HG03103 (cell line): ENCODE data around the gene ATG9A.

Experiments used
- ATAC-seq: cut with Tn5 transposase; IDR thresholded peaks from one replicate; pipeline ENCODE4 v1.9.1; 2021; ENCODE audit warnings: low read depth; ENCODE audit not compliant: unreplicated experiment

ATG9A gene

DNA sequence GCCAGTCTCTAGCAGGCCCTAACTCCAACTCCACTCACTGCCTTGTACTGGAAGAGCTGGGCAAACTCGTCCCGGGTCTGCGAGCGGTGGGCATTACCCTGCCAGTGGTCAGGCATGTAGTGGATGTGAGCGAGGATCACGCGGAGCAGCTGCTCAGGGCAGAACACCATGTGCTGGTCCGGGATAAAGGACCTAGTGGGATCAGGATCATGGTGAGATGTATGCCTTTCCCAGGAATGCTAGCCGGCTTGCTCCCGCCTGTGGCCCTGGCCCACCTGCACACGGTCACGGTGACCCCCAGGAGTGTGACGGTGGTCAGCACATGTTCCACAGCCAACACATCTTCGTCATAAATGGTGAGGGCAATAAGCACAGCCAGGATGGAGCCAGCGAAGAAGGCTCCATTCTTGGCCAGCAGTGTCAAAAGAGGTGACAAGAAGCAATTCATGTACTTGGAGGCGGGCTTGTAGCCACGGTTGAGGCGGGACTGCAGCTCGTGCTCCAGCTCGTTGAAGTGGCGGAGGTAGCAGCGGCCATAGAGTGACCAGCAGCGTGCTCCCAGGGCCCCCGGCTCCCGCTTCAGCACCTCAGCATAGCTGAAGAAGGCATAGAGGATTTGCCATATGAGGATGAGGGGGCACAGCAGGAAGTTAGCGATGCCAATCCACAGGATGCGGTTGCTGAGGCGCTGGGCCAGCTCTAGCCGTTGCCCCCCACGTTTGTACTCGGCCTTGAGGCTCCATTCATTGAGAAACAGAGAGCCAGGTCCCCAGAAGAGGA lies 5.4 kb downstream of the ATG9A start:
- ATAC-seq: no peak

GRCh38 chr2:219221957-219222518 lies 7.4 kb downstream of the ATG9A start:
- no peak for ATAC-seq

- ATAC-seq: no peak
Observed at GRCh38 chr2:219220652-219221402, 8.6 kb downstream of the ATG9A start.

- ATAC-seq: no peak
Observed at GRCh38 chr2:219219784-219220532, 9.5 kb downstream of the ATG9A start.

DNA sequence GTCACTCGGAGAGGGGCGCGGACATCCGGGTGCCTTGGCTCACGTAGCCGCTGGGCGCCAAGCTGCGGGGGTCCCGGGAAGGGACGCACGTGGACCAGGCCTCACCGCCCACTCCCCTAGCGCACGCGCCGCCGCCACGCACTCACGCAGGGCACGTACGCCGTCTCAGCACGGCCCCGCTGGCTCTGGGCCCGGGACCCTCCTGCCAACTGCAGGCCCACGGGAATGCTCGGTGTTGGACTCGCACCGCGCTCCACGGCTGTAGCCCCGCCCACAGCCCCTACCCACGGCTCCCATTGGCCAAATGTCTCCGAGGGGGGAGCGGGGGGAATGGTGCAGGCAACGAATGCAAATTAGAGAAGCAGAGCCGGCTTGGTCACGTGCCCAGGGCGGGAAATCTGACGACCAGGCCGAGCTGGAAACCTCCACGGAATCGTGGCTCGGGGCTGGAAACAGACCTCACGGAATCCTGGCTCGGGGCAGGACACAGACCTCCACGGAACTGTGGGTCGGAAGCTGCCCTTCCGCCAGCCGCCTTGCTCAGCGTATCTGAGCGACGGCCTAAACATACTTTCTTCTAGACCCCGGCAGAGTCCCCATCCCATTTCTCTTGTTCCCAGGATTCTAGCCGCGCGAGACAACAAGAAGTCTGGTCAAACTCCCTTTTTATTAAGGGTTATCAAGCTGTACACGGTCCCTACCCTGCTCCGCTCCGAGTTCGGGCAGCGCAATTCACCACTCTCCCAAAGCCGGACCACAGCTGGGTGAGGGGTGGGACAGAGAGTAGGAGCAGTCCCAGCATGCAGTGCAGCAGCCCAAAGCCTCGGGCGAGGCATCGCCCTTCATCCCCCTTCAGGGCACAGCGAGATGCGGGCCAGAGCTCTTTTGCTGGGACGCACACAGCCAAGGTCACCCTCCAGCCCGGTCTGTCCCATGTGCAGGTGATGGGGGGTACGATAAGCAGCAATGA lies 10.4 kb downstream of the ATG9A start, which contains the start of gene ABCB6:
Gene ABCB6 (minus strand): TSS at position 227 of the 970 bp plus-strand sequence. CDS start 285 bp downstream, outside the sequence.
- ATAC-seq: peak; percentile 79

- peak; percentile 26 for ATAC-seq
Observed at GRCh38 chr2:219218217-219218731, 11.2 kb downstream of the ATG9A start.

DNA sequence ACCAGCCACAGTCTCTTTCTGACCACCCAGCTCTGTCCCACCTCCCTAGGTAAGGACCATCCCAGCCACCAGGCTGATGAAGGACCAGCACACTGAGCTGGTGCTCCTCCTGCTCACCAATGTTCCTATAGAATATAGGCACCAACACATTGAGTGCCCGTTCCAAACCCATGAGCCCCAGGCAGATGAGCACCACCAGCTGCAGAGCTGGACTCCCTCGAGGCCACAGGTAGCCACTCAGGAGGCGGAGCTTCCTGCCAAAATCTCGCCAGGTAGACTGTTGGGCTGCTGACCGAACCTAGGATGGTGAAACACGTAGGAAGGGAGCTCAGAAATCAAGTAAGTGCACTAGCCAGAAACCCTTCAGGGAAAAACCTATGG lies 12.9 kb downstream of the ATG9A start:
- no peak for ATAC-seq

DNA sequence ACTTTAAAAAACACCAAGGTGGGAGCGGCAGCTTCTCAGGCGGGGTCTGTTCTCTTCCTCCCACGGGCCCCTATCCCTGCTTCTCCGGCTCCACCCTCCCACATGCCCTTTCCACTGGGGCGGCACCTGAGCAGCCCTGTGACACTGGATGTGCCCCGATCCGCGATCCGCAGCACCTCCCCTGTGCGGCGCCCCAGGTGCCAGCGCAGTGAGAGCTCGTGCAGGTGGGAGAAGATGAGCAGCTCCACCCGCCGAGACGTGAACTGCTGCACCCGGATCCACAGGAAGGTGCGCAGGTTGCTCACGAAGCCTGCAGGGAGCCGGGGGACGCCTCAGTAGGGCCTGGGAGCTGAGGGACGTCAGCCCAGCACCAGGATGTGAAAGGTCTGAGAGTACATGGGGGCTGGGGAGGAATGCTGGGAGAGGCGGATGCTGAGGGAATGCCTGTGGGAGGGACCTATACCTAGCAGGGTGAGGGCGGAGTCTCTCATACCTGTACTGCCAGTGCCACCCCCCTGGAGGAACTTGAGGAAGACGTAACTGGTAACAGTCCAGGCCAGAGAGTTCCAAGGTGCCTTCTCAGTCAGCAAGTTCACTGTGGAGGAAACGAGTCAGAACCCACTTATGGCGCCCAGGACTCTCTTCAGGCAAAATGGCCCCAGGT lies 13.4 kb downstream of the ATG9A start:
- ATAC-seq: no peak

DNA sequence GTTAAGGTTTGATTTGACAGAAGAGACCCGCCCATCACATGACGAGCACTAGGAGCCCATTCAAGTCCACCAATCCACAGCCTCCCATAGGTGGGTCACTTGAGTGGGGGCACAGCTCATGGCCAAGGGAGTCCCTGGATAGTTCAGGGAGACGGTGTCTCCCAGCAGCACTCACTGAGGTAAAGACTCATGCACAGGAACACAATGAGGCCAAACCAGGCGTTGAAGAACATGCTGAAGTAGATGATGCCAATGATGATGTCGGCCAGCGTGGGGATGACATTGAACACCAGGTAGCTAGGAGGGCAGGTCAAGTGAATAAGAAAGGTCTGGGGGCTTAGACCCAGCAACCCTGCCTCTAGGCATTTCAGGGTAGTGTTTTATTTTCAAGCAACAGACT lies 14.7 kb downstream of the ATG9A start:
- no peak for ATAC-seq

- no peak for ATAC-seq
Observed at GRCh38 chr2:219214141-219214540, 15.3 kb downstream of the ATG9A start.

DNA sequence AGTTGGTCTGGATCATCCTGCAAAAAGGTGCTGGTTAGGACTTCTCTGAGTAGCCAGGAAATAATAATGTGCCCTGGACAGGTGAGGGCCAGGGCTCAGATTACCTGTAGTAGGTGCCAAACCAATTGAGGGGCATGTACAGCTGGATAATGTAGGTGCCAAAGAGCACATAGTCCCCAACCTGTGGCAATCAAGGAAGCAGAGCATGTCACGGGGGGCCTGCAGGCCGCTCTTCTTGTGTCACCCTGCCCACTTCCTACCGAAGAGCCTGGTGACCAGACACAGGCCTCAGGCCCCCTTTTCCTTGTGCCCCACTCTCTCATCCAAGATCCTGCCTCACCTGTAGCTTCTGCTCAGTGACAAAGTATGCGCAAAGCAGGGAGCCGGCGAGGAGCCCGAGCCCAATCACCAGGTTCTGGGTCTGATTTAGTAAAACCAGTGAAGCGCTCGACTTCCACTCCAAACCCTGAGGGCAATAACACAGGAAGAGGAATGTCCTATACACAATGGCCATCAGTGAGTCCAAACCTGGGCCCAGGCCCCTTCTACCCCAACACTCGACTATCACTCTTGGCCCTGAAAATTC lies 15.9 kb downstream of the ATG9A start:
- no peak for ATAC-seq

DNA sequence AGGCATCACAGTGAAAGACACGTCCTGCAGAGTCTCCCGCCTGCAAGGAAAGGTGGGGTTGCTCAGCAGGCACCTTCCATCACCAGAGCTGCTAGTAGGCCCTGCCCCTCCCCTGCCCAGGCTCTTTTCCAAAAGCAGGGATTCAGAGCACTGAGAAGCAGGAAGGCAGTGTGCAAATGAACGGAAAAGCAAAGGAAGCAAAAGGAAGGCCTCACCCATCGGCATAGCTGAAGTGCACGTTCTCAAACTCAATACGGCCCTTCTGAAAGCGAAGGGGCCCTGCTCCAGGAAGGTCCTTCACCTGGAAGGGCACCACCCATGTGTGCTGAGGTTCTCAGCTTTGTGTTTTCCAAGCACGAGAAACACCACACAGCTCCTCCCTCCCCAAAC lies 16.4 kb downstream of the ATG9A start:
- ATAC-seq: no peak

- no peak for ATAC-seq
Observed at GRCh38 chr2:219210886-219211362, 18.5 kb downstream of the ATG9A start.

GRCh38 chr2:219210196-219210885 lies 19.1 kb downstream of the ATG9A start:
- ATAC-seq: no peak

GRCh38 chr2:219209236-219210195 lies 19.9 kb downstream of the ATG9A start:
- no peak for ATAC-seq

DNA sequence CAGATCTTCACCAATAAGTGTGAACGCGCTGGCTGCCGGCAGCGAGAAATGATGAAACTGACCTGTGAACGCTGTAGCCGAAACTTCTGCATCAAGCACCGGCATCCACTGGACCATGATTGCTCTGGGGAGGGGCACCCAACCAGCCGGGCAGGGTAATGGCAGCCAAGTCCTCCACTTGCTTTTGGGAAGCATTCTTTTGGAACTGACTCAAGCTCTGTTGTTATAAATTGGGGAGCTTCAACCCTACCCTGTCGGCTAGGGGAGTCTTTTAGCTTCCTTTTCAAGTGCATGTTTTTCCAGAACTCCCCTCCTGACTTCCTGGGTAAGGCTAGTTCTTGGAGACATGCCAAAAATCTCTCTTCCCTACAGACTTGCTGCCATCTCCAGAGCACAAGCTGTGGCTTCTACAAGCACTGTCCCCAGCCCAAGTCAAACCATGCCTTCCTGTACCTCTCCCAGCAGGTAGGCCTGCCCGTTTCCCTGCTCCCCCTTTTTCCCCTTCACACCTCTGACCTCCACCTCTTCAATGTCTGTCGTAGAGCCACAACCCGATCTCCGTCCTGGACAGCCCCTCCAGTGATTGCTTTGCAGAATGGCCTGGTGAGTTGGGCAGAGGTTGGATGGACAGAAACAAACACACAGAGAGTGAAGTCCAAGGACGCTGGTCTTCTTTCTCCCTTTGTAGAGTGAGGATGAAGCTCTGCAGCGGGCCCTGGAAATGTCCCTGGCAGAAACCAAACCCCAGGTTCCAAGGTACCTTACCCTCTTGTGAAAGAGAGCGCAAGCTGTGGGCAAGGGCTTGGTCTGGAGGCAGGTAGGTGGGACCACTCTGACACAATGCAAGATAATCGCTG lies 21.3 kb downstream of the ATG9A start:
- ATAC-seq: no peak
